VCaP (cell line): Measurements from ENCODE around the gene AUTS2.

Experiments
- H3K27ac ChIP-seq: fragments of 450-650 bp; 2 replicates; pipeline ENCODE4 v1.5.1; 2017
- CTCF ChIP-seq: fragments of 450-650 bp; conservative IDR thresholded peaks from 2 replicates; pipeline ENCODE4 v1.5.1; 2017; ENCODE audit warnings: mild to moderate bottlenecking, moderate library complexity

Gene AUTS2

GRCh38 chr7:70436790-70437350, 838.6 kb downstream of the AUTS2 start:
- no peak for TF ChIP-seq CTCF
- no peak overlapping the region for H3K27ac ChIP-seq

GRCh38 chr7:70439651-70440050, 841.4 kb downstream of the AUTS2 start:
- peak overlapping the region; percentile 21; the same call in 1 of the 2 replicates for H3K27ac ChIP-seq
- TF ChIP-seq CTCF: no peak

- no peak for TF ChIP-seq CTCF
- no peak overlapping the region for H3K27ac ChIP-seq
These were observed 848.3 kb downstream of the AUTS2 start for GRCh38 chr7:70446448-70447143.

GRCh38 chr7:70448312-70448906, 850.1 kb downstream of the AUTS2 start:
- TF ChIP-seq CTCF: no peak
- H3K27ac ChIP-seq: no peak overlapping the region

- no peak for TF ChIP-seq CTCF
- no peak overlapping the region for H3K27ac ChIP-seq
These were observed 852.5 kb downstream of the AUTS2 start for GRCh38 chr7:70450731-70451130.

- no peak for TF ChIP-seq CTCF
- H3K27ac ChIP-seq: no peak overlapping the region
These were observed 857.6 kb downstream of the AUTS2 start for GRCh38 chr7:70455925-70456324.

GRCh38 chr7:70456719-70457118, 858.4 kb downstream of the AUTS2 start:
- H3K27ac ChIP-seq: no peak overlapping the region
- TF ChIP-seq CTCF: no peak
